Measurements from ENCODE around the gene PDILT.

- TF ChIP-seq CTCF (IDR thresholded peaks at IDR 0.05 in 2 of 3, conservative IDR thresholded peaks at IDR 0.05 in 1 of 3; ENCODE audit: insufficient read depth in 2 of 3, low read depth in 1 of 3, low read length in 3 of 3) (no peak), YBX1 (IDR thresholded peaks at IDR 0.05) (no peak), POLR2A (conservative IDR thresholded peaks at IDR 0.05) (no peak), EZH2 (IDR thresholded peaks at IDR 0.05; ENCODE audit: borderline replicate concordance, low read depth, low read length) (no peak), RFX5 (IDR thresholded peaks at IDR 0.05; ENCODE audit: low read depth, low read length) (no peak), ESRRB (CRISPR knock-in tag; IDR thresholded peaks at IDR 0.05; ENCODE audit: borderline replicate concordance) (no peak), STAG1 (CRISPR knock-in tag; IDR thresholded peaks at IDR 0.05; ENCODE audit: borderline replicate concordance) (no peak)
These were observed 31.8 kb downstream of the PDILT start for GRCh38 chr16:20372701-20373100.
